ENCODE data around the gene PRR20G.

DNA sequence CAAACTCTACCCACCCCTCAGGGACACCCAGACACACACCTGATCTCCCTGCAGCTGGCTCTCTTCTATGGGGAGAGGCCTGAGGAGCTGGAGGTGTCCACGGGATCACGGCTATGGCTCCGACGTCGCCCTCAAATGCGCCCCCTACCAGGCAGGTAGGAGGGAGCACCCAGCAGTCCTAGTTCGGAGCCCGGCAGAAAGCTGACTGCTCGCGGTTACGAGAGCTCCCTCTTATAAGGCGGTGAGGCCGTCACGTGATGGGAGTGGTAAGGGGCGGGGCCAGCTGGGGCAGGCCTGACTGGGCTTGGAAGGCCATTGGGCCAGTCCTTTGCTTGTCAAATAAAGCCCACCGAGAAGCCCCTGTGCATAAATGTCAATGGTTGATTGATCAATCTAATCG is at the start of gene PRR20G:
- TF ChIP-seq POLR2A (IDR thresholded peaks at IDR 0.05), result no peak
- TF ChIP-seq, protein P1, sequence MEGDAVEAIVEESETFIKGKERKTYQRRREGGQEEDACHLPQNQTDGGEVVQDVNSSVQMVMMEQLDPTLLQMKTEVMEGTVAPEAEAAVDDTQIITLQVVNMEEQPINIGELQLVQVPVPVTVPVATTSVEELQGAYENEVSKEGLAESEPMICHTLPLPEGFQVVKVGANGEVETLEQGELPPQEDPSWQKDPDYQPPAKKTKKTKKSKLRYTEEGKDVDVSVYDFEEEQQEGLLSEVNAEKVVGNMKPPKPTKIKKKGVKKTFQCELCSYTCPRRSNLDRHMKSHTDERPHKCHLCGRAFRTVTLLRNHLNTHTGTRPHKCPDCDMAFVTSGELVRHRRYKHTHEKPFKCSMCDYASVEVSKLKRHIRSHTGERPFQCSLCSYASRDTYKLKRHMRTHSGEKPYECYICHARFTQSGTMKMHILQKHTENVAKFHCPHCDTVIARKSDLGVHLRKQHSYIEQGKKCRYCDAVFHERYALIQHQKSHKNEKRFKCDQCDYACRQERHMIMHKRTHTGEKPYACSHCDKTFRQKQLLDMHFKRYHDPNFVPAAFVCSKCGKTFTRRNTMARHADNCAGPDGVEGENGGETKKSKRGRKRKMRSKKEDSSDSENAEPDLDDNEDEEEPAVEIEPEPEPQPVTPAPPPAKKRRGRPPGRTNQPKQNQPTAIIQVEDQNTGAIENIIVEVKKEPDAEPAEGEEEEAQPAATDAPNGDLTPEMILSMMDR (IDR thresholded peaks at IDR 0.05), result no peak

Data from stomach (tissue), 4 donors.